Activated CD4-positive, alpha-beta T cell treated with anti-CD3 and anti-CD28 coated beads, Interleukin-2, amount 50 U/mL, for 16 hours (primary cell): ENCODE data around the gene GAB3.

Source experiments
- DNase-seq: peaks from one replicate; pipeline ENCODE4 v3.0.0-alpha.2; 2020

The GAB3 gene

GRCh38 chrX:154750301-154751202 lies at the start of gene GAB3:
TSS of gene GAB3 (minus strand) at chrX:154751077. CDS start at chrX:154751025, 52 bp downstream.
- DNase-seq = no peak

GRCh38 chrX:154799556-154800348 lies 48.9 kb upstream of the GAB3 start:
- no peak for DNase-seq

GRCh38 chrX:154797006-154797405 lies 46.1 kb upstream of the GAB3 start:
- DNase-seq = no peak

- DNase-seq = no peak
These were observed 44.1 kb upstream of the GAB3 start for GRCh38 chrX:154795016-154795415.

GRCh38 chrX:154793084-154793795 lies 42.4 kb upstream of the GAB3 start:
- no peak for DNase-seq

- no peak for DNase-seq
These were observed 41.1 kb upstream of the GAB3 start for GRCh38 chrX:154791939-154792338.

GRCh38 chrX:154791467-154791866 lies 40.6 kb upstream of the GAB3 start:
- no peak for DNase-seq

GRCh38 chrX:154785716-154786115 lies 34.8 kb upstream of the GAB3 start:
- DNase-seq = no peak

GRCh38 chrX:154784149-154784995 lies 33.5 kb upstream of the GAB3 start:
- DNase-seq = no peak

- DNase-seq = no peak
These were observed 30.1 kb upstream of the GAB3 start for GRCh38 chrX:154780968-154781367.

- no peak for DNase-seq
These were observed 28.4 kb upstream of the GAB3 start for GRCh38 chrX:154779261-154779660.

- no peak for DNase-seq
These were observed 25.9 kb upstream of the GAB3 start for GRCh38 chrX:154776753-154777152.

GRCh38 chrX:154775419-154776349 lies 24.8 kb upstream of the GAB3 start:
- peak; percentile 35 for DNase-seq

GRCh38 chrX:154774622-154775021 lies 23.7 kb upstream of the GAB3 start:
- DNase-seq = no peak

- peak; percentile 96 for DNase-seq
These were observed 11.8 kb upstream of the GAB3 start, which contains the start of gene DKC1 for GRCh38 chrX:154762537-154763296. TSS of gene DKC1 (plus strand) at chrX:154762864. CDS start at chrX:154762966, 102 bp downstream.

- no peak for DNase-seq
These were observed 11.2 kb upstream of the GAB3 start for GRCh38 chrX:154761977-154762536.

GRCh38 chrX:154758696-154759095 lies 7.8 kb upstream of the GAB3 start:
- no peak for DNase-seq

- no peak for DNase-seq
These were observed 893 bp upstream of the GAB3 start for GRCh38 chrX:154751669-154752271.

- DNase-seq = no peak
These were observed 359 bp upstream of the GAB3 start for GRCh38 chrX:154751203-154751668.
